GM19397 (cell line): Measurements from ENCODE around the gene SCAMP1.
"Not testable (repeated sequence)": the region's sequence is repeated elsewhere in the genome, so short reads cannot be mapped to it uniquely, and the experiment has no call there.

ENCODE experiments used
- ATAC-seq: cut with Tn5 transposase; IDR thresholded peaks from one replicate; pipeline ENCODE4 v1.9.1; 2021; ENCODE audit warnings: mild to moderate bottlenecking, moderate library complexity; ENCODE audit not compliant: unreplicated experiment

SCAMP1 gene

DNA sequence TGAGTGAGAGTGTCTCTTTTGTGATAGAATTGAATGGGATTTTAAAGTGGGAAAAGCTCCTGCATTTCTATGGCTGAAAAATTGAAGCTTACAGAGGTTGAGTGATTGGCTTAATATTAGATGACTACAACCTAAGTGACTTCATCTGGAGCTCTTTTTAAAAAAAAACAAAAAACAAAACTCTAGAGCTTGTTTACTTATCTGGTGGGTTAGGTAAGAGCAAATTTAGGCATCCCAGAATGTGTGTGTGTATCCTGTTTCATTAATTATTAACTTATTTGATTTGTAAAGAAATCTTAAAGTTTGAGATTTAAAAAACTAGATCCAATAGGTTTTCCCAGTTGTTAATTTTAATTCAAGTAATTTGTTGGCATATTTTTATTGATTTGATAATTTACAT, 60.1 kb downstream of the SCAMP1 start:
- ATAC-seq = no peak

DNA sequence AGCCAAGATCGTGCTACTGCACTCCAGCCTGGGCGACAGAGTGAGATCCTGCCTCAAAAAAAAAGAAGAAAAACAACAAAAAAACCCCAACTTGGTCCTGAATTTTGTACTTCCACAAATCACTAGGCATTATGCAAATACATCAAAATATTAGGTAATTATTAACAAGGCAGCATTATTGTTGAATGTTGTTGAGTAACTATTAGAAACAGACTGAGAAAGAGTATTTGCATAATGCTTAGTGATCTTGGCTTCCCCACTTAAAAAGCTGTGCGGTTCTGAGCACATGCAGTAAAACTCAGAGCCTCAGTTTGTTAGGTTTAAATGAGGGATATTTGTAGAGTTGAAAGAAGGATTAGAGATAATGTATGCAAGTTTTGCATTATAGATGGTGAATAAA, 64.2 kb downstream of the SCAMP1 start:
- ATAC-seq = no peak

DNA sequence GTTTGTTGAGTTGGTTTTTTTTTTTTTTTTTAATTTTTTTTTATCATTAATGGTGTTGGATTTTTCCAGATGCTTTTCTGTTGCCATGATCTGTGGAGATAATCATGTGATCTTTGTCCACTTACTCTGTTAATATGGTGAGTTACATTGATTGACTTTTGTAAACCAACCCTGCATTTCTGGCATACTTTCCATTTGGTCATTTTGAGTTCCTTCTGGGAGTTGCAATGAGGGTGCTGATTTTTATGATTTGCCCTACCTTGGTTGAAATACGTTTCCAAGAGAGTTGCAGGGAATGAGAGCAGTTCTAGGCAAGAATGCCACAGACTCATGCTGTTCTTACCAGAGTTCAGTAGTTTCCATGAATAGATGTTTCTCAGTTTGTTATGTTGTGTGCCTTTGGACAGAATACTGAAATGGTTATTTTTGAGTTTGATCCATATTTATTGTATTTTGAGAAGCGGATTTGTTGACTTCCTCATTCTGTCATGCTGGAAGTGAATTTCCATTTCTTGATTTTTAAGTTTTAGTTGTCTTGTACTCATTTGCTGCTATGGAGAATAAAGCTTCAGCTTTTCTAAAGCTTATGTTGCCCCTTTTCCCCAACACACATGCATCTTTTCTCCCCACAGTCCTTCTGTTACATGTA, 69.0 kb downstream of the SCAMP1 start:
- no peak for ATAC-seq

DNA sequence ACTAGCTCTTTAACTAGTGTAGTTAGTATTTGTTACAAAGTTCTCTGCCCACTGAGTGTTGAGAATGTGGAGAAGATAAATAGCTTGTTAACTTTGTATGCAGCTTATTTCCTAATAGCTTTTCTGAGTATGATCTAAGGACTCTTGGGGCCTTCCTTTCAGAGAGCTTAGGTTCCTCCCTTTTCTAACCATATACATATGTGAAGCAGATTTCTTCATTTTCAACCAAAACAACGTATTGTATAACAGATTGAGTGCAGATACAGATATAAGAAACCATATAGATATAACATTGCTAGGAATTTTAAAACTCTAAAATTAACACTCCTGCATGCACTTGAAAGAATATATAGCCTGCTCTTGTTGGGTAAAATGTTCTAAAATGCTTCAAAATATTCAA, 70.4 kb downstream of the SCAMP1 start:
- no peak for ATAC-seq

DNA sequence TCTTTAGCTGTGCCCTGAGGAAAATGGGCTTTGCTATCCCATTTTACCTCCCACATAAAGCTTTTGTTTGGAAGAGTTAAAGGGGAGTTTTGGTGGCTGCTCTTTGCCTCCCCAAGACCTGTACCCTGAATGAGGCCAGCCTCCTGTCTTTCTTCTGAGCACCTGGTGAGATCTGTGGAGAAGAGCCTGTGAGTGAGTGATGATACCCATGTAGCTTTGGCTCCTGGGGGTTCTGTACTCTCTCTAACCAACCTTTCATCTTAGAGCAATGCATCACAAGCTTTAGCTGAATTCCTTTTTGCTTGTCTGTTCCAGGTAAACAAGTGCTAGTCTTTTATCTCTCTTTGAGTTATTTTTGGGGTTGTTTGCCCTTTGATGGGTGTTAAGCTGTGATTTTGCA, 73.6 kb downstream of the SCAMP1 start:
- ATAC-seq = no peak

DNA sequence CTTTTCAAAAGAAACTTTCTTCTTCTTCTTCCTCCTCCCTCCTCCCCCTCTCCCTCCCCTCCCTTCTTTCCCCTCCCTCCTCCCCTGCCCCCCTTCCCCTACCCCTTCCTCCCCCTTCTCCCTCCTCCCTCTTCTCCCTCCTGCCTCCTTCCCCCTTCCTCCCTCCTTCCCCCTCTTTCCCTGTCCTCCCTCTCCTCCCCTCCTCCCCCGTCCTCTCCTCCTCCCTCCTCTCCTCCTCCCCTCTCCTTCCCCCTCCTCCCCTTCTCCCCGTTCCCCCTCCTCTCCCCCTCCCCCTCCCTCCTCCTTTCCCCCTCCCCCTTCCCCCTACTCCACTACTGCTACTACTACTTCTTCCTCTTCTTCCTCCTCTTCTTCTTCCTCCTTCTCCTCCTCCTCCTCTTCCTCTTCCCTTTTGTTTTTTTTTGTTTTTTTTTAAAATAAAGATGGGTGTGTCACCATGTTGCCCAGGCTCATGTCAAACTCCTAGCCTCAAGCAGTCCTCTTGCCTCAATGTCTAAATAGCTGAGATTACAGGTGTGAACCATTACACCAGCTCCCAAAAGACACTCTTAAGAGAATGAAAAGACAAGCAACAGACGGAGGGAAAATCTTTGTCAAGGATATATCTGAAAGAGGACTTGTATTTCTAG, 87.5 kb downstream of the SCAMP1 start:
- ATAC-seq = no peak

DNA sequence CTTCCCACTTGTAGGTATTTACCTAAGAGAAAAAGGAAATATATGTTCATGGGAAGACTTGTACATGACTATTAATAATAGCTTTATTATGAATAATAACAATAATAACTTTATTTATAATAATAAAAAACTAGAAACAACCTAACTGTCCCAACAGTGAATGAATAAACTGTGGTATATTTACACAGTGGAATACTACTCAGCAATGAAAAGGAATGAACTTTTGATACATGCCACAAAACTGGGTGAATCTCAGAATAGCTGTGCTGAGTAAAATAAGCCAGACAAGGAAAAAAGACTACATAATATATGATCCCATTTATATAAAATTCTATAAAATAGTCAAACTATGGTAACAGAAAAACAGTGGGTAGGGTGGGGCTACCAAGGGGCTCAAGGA, 88.7 kb downstream of the SCAMP1 start:
- ATAC-seq = no peak

DNA sequence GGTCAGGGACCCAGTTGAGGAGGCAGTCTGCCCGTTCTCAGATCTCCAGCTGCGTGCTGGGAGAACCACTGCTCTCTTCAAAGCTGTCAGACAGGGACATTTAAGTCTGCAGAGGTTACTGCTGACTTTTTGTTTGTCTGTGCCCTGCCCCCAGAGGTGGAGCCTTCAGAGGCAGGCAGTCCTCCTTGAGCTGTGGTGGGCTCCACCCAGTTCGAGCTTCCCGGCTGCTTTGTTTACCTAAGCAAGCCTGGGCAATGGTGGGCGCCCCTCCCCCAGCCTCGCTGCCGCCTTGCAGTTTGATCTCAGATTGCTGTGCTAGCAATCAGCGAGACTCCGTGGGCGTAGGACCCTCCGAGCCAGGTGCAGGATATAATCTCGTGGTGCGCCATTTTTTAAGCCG, 97.1 kb downstream of the SCAMP1 start:
- ATAC-seq = not testable (repeated sequence)

DNA sequence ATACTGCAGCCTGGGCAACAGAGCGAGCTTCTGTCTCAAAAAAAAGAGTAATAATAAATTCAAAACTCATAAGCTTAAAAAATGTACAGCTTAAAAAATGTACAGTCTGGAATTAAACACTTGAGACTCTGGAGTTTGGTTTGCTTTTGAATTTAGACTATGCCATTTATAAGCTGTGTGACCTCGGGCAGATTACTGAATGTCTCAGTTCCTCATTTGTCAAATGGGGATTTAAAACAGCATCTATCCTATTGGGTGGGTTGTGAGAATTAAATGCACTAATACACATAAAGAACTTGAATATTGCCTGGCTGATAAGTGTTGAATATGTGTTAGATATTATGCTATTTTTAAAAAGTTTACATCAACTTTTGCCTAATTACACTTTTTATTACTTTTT, 98.4 kb downstream of the SCAMP1 start:
- no peak for ATAC-seq

DNA sequence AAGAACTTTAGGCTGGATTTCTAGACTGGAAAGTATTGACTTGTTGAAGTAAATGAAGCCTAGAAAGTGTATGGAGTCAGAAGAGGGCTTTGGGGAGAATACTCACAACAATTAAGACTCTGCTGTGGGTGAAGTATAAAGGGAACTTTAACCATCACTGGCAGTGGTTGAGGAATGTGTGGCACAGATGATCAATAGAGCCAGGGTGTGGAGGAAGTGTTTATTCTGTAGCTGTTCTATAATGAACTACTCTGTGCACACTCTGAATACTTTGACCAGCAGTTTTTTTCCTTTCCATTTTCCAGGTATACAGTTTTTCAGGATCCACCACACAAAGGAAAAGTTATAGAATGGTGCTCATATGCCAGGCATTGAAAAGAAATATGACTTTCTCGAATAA, 106.7 kb downstream of the SCAMP1 start:
- no peak for ATAC-seq

DNA sequence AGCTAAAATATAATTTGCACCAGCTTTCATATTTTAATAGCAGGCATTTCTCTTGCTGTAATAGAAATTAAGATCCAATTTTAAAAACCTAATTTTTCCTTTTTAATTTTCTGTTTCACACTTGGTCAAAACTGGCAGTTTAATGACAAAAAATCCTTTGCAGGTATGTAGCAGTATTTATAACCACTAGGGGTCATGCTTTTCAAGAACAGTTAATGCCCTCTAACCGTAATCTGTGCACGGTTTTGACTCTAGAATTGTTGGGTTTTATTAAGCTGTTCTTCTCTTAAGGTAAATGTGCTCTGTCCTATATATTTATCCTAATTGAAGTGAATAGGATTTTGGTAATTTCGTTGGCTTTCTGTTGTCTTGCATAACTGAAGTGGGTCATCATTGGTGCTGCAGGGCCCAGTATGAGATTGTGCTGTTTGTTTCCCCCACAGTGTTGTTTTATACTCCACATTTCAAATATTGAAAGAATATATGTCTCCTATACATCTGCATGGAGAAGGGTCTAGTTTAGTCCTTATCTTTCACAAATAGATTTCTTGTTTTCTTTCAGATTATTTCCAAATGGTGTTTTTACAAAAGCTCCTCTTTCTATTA, 107.4 kb downstream of the SCAMP1 start:
- ATAC-seq = no peak

DNA sequence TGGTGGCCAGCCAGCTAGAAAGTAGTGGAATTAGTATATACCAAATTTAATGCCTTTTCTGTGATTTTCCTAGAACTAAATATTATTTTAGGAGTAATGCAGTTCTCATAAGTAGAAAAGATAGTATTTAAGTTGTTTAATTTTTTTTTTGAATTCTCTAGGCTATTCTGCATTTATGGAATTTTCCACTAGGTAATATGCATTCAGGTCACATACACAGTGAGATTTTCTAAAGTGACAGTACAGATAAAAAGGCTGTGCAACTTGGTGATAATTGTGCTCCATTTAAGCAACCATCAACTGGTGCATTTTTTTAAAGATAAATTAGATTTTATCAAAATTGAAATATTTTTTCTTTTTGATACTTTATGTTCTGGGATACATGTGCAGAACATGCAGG, 111.5 kb downstream of the SCAMP1 start:
- ATAC-seq = no peak

DNA sequence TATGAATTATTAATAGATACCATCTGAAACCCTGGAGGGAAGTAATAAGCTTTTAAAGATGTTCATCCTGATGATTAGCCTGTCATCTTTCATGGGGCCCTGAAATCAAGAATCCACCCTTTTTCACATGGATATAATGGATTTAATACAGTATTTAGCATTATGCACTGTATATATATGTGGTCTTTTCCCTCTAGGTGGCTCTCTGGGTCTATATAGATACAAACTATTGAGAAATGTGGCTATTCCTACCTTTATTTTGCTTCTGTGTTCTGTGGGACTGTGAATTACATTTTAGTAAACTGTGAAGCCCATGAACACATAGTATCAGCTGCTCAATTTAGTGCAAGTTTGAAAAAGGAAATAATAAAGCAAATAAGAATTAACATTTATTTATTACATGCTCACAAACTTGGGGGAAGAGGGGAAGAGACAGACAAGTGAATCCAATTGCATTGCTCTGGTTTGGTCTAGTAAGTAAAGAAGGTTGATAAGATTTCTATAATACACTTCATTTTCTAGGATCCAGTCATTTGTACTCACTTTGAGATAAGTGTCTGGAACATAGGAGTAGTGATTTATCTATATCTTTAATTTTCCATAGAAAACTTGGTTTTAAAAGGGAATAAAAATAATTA, 112.2 kb downstream of the SCAMP1 start:
- no peak for ATAC-seq

DNA sequence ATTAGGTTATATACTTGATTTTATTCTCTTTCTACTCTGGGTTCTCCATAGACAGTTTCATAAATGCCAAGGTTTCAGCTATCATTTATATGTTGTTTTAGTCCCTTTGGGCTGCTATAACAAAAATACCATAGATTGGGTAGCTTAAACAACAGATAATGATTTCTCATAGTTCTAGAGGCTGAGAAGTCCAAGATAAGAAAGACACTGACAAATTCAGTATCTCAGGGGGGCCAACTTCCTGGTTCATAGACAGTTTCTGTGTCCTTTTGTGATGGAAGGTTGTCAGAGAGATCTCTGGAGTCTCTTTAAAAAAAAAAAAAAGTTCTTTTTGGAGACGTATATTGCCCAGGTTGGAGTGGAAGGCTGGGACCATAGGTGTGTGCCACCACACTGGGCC, 113.3 kb downstream of the SCAMP1 start:
- no peak for ATAC-seq

DNA sequence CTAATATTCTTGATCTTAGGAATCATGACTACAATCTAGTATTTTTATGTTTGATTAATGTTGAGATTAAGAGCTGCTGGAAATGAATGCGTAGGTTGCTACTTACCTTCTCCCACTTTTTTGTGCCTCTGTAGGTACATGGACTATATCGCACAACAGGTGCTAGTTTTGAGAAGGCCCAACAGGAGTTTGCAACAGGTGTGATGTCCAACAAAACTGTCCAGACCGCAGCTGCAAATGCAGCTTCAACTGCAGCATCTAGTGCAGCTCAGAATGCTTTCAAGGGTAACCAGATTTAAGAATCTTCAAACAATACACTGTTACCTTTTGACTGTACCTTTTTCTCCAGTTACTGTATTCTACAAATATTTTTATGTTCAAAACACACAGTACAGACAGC, 115.0 kb downstream of the SCAMP1 start:
- no peak for ATAC-seq

DNA sequence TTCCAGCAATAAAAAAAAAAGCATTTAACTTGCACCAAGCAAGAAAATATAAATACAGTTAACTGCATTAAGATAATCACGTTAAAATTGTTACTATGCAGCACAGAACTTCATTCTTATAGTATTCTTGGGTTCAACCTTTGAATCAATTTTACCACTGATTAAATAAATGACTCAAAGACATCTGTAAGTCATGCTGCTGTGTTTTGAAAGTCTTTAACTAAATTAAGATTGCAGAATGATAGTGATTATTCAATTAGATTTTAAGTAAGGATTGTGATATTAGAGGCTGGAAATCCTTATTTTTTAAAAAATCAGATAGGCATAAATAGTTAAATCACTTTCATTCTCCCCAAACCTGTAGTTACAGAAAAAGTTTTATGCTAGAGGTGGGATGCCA, 116.4 kb downstream of the SCAMP1 start:
- no peak for ATAC-seq

DNA sequence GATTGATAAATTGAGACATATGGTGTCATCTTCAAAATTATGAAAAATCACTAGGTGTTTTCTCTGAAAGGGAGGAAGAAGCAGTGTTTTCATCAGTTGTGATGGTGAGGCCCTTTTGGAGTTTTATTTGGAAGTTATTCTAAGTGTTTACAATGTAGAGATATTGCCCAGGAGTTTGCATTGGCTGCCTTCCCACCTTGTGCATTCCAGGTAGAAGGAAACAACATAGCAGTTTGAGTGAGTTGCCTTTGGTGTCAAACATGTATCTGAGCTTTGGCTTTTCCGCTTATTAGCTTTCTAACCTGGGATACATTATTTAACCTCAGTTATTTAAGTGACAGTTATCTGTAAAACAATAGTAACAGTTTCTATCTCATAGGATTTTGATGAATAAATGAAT, 122.5 kb downstream of the SCAMP1 start:
- no peak for ATAC-seq

DNA sequence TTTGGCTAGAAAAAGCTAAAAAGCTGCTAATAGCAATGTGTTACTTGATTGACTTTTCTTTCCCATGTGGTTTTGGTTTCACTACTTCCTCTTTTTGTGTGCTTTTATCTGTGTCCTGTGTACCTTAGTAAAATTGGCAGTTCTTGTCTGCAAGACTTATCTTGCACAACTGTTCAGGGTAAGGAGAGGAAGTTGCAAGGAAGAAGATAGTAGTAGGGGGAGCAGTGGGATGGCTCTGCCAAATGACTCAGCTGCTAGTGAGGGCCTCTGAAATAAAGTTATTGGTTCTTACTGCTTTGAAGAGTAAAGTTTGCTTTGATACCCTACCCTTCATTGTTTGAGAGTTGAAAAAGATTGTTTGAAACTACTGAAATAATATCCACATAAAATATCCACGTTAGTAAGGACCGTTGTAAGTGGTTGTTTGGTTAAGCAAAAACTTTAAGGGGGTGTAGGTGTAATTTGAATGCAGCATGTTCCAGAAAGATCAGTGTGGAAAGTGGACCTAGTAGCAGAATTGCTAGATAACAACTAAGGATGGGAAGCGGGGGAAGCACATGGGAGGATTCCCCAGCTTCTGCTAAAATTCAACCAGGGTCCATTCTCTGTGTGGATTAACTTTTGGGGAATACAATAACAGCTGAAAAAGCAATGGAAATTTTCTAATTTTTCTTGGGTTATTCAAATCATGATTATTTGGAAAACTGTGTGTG, 123.5 kb downstream of the SCAMP1 start:
- peak; percentile 71 for ATAC-seq

DNA sequence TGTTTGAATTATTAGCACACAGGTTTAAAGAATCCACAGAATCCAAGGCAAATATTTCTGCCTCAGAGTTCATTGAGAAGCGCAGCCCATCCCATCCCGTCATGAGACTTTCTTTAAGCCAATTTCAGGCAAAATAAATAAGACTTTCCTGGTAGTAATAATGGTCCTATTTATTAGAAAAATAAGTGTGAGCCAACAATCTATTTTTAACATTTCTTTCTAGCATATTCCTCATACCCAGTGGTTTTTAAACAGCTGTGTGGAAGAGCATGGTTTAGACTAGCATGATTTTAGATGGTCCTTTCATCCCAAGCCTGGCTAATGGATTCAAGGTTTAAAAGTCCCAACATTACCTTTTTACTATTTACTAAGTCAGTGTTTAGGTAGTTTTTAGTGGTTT, 125.8 kb downstream of the SCAMP1 start:
- no peak for ATAC-seq

DNA sequence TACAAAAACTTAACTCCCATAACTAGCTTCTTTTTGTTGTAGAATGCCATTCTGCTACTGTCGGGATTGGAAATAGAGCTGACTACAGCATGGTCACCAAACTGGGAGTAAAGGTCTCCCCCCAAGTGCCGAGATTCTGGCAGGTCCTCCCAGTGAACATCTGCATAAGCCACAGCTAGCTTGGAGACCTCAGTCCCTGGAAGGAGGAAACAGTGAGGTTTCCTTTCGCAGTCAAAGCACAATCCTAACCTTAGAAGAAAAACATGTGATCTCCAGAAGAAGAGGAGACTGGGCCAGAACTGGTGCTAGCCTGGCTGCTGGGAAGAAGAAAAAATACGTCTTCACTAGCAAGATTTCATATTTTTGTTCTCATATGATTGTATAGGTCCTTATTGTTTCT, 127.4 kb downstream of the SCAMP1 start:
- ATAC-seq = no peak

DNA sequence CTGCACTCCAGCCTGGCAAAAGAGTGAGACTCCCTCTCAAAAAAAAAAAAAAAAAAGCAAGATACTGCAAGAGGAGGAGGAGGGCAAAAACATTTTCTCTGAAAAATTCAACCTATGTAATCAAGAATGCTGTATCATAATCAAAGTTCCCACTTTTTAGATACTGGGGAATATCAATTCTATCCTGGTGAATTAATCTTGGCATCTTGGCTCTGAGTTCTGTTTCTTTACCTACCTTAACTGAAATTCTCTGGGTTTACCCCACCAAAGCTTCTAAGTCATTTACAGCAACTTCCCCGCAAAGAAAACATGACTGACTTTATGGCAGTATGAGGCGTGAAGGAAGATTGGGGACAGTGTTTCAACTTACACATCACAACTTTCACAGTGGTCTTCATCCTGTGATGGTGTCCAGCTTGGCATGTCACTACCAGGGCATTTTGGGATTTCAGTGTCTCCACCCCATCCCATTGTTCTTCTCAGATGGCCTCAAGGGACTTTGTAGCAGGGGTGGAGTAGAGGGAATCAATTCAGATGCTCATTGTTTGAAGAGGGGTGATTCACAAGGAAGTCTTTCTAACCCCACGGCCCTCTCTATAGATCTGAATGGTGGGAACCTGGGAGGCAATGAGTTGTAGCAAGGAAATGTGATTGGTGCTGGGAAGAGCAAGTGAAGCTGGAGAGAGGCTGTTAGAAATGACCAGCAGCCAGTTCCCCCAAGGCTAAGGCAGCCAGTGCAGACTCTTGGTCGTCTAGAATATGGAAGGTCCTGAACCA, 130.5 kb downstream of the SCAMP1 start:
- ATAC-seq = no peak
